Measurements from ENCODE around the gene DDX24.

GRCh38 chr14:94077823-94078222, 3.2 kb downstream of the DDX24 start:
- TF ChIP-seq CTCF (IDR thresholded peaks at IDR 0.05), result no peak
- TF ChIP-seq POLR2AphosphoS5 (IDR thresholded peaks at IDR 0.05), result no peak

Data from prostate gland (tissue), 2 donors.